ENCODE data around the gene FBXO31.
A peak's percentile ranks its signal among the peaks of the same experiment; 100 is the strongest.
"Not testable (repeated sequence)": the region's sequence is repeated elsewhere in the genome, so short reads cannot be mapped to it uniquely, and the experiment has no call there.

Gene FBXO31

DNA sequence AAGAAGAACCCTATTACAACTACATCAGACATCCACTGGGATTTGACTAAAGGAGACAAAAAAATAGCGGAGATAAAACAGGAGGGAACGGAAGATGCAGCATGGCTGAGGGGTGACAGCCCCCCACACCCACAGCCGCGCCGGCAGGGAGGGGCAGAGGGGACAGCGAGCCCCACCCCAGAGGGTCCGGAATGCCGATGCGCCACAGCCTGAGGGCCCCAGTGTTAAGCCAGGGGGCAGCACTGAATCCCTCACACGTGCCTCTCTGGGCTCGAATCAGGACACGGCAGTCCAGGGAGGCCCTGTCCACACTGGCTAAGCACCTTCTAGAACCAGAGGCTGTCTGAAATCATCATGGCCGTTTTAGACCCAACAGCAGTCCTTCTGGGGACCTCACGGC, 27.4 kb upstream of the FBXO31 start:
- DNase-seq: no peak

DNA sequence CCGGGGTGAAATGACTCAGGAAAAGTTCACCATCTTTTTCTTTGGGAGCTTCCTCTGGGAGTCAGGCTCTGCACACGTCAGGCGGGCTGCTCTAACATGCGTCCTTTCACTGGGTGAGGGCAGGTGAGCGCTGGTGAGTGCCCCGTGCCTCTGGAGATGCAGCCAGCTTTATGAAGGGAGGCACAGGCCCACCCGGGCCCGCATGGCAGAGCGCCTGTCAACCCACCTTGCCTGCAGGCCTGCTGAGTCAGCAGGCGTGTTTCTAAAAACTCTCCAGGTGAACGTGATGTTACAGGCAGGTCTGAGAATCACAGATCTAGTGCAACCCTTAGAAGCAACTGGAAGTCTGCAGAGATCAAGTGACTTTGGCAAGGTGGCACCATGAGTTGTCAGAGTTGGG, 27.0 kb upstream of the FBXO31 start:
- no peak for DNase-seq

DNA sequence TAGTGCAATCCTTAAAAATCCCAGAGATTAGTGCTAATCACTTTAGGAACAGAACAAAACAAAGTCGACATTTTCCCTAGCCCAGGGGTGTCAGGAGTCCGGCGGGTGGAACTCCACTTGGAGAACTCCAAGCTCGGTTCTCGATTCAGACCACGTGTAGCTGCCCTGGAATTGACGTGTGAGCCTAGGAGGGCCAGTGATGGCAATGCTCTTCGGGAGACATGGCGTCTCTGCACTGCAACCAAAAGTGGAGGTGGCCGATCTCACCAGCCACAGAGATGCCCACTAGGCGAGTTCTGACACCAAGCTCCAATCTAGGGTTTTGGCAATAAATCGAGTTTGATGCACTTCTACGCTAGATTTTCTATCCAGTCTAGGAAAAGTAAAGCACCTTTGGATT, 26.2 kb upstream of the FBXO31 start:
- no peak for DNase-seq

DNA sequence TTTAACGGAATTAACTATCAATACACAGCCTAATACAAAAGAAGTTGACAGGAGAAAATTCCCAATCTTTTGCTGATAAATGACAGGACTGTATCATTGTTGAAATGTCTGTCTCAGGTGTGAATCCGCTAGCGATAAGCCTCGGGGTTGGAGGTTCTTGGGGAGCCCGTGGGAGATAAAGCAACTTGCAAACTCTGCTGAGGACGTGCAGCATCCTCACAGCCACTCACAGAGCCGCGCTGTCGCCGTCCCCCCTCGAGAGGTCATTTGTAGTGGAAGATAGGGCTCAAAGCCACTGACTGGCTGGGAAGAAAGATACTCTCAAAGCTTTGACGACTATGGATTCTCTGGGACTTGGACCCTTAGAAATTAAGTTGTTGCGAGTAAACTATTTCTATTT, 25.6 kb upstream of the FBXO31 start:
- no peak for DNase-seq

DNA sequence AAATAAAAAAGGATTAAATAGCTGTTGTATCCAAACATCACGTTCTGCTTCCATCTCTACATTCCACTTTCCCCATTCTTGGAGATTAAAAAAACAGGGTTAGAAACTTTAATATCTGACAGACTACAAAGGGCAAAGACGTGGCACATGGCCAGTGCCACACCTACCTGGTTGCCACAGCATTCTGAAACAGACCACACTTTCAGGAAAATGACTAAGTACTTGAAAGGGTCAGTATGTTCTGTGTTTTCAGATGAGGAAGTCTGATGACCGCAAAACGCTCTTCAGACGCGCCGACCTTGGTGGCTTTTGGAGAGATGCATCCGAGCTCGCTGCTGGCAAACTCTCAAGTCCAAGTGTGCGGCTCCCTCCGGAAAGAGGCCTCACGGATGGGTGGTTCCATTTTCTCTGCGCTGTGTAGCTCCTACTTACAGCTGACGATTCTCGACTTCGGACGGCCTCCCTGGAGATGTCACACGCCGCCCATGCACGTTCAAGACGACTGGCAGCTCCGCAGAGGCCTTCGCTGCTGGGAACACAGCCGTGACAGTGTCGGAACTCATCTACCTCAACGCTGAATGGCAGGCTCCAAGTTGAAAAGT, 24.0 kb upstream of the FBXO31 start:
- peak; percentile 30 to 55 (median 35) for DNase-seq

DNA sequence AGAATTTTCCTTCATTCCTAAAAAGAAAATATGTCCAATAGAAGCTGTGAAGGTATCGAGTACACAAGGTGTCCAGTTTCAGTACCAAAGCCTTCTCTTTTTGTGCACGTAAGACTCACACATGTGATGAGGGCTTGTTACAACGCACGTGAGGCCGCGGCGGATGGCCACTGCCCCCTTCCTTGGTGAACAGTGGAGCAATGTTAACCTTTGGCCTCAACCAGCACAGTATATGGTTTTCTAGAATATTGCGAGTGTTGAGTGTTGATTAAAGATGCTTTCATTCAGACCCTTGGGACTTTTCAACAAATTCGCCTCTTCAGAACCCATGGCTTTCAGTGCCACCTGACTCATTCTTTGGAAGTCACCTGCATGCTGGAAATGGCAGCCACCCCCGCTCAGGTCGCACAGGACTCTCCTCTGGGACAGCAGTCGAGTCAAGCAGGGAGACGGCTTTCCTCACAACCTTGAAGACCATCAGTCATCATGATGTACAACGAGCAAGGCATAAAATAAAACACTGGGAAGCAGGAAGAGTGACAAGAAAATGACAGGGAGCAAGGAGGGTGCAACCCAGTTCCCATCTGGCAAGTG, 23.0 kb upstream of the FBXO31 start:
- DNase-seq: no peak

DNA sequence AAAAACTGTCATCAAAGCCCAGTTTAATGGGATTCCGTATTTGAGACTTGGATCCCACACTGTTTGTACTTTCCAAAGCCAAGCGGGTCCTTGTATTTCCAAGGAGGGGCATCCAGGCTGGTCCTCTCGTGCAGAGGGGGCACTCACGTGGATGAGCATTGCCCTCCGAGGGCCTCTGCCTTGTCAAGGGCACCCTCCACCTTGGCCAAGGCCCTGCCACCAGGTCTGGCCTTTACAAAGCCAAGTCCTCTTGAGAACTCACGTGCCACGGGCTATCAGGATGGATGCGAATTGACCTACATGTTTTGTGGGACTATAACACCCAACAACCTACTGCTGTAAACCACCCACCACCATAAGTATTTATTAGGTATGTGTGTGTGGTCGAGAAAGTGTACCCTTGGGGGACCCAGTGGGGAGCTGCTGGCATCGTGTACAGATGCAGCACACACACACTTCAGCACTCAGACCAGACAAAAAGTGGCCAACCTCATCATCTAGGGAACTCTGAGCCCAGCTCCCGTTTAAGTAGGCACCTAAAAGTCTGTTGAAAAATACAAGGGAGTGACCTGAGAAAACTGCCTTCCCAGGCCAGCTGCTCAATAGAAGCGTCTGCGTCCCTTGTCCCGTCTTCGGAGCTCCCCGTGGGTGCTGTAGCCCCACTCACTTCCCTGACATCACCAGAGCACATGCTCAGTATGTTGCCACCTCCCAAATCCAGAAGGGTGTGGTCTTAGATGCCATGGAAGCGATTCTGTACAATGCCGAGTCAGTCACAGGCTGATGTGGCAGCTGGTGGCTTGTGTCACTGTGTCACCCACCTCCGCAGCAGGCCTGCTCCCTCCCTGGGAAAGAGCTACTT, 21.4 kb upstream of the FBXO31 start:
- DNase-seq: no peak

DNA sequence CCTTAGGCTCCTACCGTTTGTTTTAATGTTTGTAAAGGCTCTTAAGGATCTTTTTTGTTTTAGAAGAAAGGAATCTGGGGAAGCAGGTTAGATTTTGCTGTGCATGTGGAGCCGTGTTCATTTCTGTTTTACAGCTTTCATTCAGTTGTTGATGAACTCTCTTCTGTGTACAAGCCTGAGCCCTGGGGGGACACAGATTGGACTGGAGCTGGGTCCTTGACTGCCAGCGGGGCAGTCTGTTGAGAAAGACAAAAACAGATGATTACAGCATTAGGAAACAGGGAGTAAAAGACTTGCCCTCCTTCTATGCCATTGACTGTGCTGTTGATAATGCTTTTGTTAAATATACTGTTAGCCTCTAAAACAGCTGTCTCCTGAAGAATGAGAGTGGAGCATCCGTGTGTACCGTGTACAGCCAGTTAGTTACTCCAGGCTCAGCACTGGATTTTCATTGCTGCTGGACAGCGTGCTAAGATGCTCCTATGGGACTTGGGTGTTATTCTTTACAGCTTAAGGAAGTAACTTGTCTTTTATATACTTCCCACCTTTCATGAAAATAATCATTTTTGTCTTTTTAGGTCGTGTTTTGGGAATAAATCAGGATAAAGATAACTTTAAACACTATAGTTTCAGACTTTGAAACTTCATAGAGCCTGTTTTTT, 11.7 kb upstream of the FBXO31 start:
- DNase-seq: no peak

DNA sequence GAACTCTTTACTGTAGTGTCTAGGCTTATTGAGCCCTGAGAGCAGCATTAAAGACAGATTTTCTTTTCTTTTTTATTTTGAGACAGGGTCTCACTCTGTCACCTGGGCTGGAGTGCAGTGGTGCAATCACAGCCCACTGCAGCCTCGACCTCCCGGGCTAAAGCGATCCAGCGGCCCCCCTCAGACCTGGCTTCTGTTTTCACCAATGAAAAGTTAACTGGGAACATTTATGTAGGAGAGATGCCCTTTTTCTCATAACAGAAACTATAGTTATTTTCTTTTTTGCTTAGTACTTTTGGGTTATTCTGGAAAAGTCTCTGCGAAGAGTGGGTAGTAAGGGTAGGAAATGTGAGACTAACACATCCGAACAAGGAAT, 10.1 kb upstream of the FBXO31 start:
- no peak for DNase-seq

DNA sequence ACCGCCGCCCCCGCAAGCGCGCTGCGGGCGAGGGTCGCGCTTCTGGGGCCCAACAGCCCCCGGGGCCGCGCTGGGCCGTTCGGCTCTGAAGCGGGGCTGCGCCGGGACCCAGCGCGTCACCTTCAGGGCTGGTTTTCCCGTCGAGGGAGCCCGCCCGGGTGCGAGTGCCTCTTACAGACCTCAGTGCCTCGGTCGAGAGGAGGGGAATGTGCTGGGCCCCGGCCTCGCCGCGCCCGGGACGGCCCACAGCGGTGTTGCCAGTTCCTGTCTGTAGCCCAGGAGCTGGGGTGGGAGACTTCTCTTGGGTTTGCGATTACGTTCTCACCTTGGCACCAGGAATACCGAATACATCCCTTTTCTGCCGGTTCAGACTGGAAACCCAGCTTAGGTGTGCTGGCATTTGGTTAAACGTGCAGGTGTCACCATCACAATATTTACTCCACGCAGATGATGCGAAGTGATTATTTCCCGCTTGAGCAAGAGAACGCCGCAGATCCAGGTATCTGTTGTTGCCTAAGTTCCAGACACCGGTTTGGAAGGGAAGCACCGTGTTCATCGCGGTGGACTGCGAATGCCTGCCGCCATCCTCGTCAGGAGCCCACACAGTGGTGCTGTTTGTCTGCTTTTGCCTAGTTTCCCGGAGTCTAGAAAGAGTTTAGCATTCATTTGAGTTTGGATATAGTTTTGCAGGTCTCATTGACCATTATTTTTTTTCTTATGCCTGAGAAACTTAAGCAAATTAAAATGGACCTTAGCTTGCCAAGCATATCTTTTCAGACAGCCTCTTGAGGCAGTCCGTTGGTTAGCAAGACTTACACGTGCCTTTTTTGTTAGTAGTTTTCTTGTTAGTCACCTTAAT, 9.5 kb upstream of the FBXO31 start:
- DNase-seq: peak in 2 of 3 donors; percentile 42 to 69

DNA sequence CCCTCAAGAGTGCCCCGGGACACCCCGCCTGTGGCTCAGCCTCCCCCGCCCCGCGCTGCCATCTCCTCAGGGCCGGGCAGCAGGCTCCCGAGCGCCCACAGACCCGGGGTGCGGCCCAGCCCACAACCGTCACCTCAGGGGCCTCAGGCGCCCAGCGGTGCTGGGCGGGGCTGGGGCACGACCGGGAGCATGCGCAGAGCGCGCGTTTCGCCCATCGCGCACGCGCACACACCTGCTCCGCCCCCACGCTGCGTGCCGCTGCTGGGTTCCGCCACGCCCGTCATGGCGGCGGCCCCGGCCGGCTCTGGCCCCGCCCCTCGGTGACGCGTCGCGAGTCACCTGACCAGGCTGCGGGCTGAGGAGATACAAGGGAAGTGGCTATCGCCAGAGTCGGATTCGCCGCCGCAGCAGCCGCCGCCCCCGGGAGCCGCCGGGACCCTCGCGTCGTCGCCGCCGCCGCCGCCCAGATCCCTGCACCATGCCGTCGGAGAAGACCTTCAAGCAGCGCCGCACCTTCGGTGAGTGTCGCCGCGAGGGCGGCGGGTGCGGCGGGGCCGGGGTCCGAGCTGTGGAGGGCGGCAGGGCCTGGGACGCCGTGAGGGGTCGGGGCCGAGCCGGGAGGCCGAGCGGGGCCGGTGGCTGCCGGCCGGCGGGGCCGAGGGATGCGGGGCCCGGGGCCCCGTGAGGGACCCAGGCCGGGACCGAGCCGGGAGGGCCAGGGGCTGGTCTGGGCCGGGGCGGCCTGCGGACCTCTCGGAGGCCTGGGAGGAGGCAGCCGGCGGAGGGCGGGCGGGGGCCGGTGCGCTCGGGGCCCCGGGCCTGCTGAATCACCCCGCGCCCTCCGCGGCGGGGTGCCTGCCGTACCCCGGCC, 8.6 kb upstream of the FBXO31 start, which contains the start of gene MAP1LC3B:
Gene MAP1LC3B, plus strand, starts transcription at position 387 of the 871 bp plus-strand sequence. Its CDS starts 92 bp downstream, at position 479.
- DNase-seq: peak; percentile 97 to 99 (median 99)

DNA sequence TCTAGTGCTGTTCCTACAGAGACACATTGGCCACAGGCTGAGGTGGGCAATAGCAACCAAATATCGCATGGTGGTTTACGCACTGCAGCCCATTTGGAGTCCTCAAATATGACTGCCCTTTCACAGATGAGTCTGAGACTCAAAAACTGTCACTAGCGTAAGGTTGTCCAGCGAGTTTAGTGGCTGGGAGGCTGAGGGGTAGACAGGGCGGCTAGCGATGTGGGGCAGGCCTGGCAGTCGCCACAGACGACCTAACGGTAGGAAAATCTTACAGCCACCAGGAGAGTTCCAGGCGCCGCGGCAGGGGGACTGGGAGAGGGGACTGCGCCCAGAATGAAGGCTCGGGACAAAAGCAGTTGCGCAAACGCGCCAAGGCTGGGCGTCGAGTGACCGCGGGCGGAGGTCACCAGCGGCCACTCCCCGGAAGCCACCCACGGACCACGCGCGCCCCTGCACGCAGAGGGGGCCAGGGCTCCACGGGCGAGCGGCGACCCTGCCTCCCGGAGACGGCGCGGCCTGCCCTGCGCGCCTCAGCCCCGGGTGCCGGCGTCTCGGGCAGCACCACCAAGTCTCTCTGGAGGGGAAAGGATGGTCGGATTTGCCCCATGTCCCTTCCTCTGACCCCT, 7.9 kb upstream of the FBXO31 start:
- DNase-seq: peak; percentile 86 to 92 (median 87)

DNA sequence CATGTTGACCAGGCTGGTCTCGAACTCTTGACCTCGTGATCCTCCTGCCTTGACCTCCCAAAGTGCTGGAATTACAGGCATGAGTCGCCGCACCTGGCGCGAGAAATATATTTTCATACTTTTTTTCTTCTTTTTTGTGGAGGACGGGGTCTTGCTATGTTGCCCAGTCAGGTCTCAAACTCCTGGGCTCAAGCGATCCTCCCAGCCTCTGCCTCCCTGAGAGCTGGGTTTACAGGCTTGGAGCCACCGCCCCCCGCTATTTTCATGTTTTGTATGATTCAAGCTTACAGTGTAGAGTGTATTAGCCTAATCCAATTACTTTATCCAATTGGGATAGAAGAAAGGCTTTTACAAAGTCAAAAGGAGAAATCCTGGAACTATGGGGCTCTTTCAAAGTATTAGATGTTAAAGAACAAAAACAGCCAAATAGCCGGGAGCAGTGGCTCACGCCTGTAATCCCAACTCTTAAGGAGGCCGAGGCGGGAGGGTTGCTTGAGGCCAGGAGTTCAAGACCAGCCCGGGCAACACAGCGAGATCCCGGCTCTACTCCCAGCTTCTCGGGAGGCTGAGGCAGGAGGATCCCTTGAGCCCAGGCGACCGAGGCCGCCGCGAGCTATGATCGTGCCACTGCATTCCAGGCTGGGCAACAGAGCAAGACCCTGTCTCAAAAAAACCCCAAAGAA, 7.2 kb upstream of the FBXO31 start:
- no peak for DNase-seq

DNA sequence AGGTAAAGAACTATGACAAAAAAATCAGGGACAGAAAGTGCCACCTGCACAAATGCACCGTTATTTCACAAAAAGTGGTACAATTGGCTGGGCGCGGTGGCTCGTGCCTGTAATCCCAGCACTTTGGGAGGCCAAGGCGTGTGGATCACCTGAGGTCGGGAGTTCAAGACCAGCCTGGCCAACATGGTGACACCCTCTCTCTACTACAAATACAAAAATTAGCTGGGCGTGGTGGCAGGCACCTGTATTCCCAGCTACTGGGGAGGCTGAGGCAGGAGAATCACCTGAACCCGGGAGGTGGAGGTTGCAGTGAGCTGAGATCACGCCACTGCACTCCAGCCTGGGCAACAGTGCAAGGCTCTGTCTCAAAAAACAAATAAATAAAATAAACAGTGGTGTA, 6.3 kb upstream of the FBXO31 start:
- not testable (repeated sequence) for DNase-seq

DNA sequence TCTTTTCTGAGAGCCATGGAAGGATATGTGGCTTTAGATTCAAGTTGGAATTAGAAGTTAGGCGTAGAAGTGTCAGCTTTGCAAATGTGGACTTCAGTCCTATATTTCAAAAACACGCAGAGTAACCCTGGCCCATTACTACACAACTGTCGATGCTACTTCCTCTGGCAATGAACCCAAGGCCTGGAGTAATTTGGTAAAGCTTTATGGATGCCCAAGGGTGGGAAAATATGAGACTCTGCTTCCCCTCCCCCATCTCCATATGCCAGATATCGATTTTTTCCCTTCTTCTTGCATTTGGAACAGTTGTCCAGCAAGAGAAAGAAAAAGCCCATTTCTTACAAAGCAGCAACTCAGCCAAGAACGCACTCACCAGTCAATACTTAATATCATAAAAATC, 5.7 kb upstream of the FBXO31 start:
- no peak for DNase-seq

DNA sequence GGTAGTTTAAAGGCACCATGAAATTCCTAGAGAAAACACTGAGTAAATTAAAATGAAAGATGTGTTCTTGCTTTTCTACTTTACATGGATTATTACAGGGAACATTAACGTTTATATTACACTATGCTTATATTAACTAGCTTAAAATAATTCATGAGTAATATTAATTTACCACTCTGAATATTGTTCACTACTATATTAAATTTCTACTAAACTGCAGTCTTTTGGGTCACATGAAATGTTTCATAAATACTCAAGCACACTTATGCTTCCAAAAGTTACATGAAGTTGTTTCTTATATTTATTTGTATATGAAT, 5.2 kb upstream of the FBXO31 start:
- no peak for DNase-seq

DNA sequence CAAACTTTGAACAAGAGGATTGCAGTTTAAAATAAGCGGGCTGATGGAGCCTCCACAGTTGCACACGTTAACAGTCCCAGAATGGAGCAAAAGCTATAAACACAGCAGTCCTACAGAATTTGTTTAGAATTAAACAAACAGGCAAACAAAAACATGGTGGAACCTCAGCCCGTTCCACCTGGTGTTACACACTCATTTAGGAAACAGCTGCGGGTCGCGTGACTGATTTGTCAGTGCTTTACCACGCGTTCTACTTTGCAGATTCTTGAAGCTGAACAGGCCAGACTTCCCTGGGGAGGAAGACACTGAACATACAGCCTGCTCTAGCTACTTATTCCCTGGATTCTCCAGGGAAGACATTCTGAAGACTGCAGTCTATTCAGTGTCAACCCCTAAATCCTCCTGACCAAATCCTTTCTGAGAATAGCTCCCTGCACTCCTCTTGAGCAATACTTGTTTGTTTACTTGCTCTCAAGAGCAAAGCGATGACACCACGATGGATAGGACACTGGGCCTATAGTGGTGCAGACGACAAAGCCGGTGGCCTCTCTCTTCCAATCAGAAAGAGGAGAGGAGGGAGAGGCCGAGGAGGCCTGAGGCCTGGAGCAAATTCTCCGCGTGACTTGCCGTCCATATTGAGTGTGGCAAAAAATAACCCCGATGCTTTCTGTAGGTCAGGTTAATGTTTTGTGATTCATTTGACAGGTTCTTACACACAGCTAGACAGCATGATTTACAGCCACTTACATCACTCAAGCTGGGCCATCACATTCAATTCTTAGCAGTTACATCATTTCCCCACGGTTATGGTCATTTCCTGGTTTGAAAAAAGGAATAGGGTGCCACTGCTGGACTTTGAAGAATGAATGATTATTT, 4.6 kb upstream of the FBXO31 start:
- peak; percentile 95 to 98 (median 97) for DNase-seq

DNA sequence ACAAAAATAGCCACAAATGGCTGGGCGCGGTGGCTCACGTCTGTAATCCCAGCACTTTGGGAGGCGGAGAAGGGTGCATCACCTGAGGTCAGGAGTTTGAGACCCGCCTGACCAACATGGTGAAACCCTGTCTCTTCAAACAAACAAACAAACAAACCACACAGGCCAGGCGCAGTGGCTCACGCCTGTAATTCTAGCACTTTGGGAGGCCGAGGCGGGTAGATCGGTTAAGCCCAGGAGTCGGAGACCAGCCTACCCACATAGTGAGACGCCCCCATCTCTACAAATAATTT, 1.2 kb upstream of the FBXO31 start:
- not testable (repeated sequence) for DNase-seq

DNA sequence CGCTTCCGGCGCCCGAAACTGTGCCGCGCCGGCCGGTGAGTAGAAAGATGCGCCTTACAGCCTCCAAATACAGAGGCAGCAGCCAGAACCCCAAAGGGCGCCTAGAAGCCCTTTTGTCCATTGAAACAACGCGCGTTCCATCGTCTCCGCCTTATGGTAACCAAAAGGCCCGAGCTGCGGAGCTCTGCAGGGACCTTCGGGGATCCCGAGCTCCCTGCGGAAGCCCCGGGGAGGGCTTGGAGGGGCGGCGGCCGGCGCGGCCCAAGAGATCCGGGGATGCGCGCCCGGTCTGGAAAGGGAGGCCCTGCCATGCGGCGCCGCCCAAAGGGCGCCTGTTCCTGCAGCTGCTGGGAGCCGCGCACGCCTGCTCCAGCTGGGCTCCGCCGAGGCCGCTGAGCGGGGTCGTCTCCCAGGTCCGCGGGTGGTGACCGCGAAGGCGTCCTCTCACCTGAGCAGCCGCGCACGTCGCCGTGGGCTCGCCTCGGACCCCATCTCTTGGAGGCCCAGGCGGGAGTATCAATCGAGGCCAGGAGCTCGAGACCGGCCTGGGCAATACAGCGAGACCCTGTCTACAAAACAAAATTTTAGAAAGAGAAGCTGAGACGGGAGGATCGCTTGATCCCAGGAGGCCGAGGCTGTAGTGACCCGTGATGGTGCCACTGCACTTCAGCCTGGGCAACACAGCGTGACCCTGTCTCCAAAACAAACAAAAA, 742 bp upstream of the FBXO31 start:
- DNase-seq: peak in 2 of 3 donors; percentile 55 to 77

All from suppressor macrophage treated with lipopolysaccharide for 1 hour (primary cell).